Activated CD4-positive, alpha-beta T cell treated with anti-CD3 and anti-CD28 coated beads for 36 hours (primary cell): Measurements from ENCODE around the gene LRRC3. TPM values are rescaled to one million over a fixed set of nuclear protein-coding genes. Genes with fewer than 3 reads are reported as not detected.
A peak's percentile ranks its signal among the peaks of the same experiment; 100 is the strongest.

Experiments
- ATAC-seq: fragments of 200-7000 bp; cut with Tn5 transposase; one replicate; pipeline ENCODE4 v1.10.0; 2021; ENCODE audit warnings: mild to moderate bottlenecking, moderate library complexity
- CTCF ChIA-PET: fragments of 350-600 bp; sonication (Branson Sonifier 250); formaldehyde crosslinking; loops from one replicate; lab custom pipeline; 2021; ENCODE audit warnings: antibody characterized with exemption; lab: Charles Lee
- POLR2A ChIA-PET: fragments of 350-600 bp; sonication (Branson Sonifier 250); formaldehyde crosslinking; loops from one replicate; lab custom pipeline; 2021; ENCODE audit warnings: antibody characterized with exemption, inconsistent platforms; lab: Charles Lee
- DNase-seq: peaks from one replicate; pipeline ENCODE4 v3.0.0-alpha.2; 2020
- H3K27ac Mint-ChIP-seq: one replicate; pipeline ENCODE4 v1.8.0; 2021; ENCODE audit warnings: mixed read lengths
- H3K27me3 Mint-ChIP-seq: one replicate; pipeline ENCODE4 v1.8.0; 2021; ENCODE audit warnings: mixed read lengths
- H3K36me3 Mint-ChIP-seq: one replicate; pipeline ENCODE4 v1.8.0; 2021; ENCODE audit warnings: low read depth, mixed read lengths
- H3K4me1 Mint-ChIP-seq: one replicate; pipeline ENCODE4 v1.8.0; 2021; ENCODE audit warnings: mixed read lengths
- H3K4me3 Mint-ChIP-seq: one replicate; pipeline ENCODE4 v1.8.0; 2021; ENCODE audit warnings: mild to moderate bottlenecking, moderate library complexity, mixed read lengths
- H3K9me3 Mint-ChIP-seq: one replicate; pipeline ENCODE4 v1.8.0; 2021; ENCODE audit warnings: low read depth, mixed read lengths
- intact Hi-C, 2 experiments: fragments of 100-400 bp; cut with DNase I in 1 of 2; cut with micrococcal nuclease in 1 of 2; formaldehyde crosslinking; loops; one replicate each; pipeline versions ENCODE4 v1.14.2 to v1.15.1; 2022 to 2024; cut with DNase I, micrococcal nuclease
- total RNA-seq, 2 experiments: library from RNA; stranded (reverse); gene quantifications; one replicate each; pipeline ENCODE4 v1.2.3, GENCODE V29; 2021

Gene LRRC3
- total RNA-seq, 2 experiments from 2014 or later = 2.7 to 2.9 TPM

DNA sequence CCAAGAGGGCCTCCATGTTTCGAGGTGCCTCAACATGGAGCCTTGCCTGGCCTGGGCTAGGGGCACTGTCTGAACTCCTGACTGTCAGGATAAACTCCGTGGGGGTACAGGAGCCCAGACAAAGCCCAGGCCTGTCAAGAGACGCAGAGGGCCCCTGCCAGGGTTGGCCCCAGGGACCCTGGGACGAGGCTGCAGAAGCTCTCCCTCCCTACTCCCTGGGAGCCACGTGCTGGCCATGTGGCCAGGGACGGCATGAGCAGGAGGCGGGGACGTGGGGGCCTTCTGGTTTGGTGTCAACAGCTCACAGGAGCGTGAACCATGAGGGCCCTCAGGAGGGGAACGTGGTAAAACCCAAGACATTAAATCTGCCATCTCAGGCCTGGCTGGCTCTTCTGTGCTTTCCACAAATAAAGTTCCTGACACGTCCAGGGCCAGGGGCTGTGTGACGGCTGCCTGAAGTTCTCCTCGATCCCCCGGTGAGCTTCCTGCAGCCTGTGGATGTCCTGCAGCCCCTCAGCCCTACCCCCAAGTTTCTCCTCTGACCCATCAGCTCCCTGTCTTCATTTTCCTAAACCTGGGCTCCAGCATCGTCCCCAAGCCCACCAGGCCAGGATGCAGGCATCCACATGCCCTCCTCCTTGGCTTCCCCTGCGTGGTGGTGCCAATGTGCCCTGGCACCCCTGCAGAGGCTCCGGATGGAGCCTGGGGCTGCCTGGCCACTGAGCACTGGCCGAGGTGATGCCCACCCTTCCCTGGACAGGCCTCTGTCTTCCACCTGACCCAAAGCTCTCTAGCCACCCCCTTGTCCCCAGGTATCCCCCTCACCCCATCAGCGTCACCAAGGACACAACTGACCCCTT, 12.8 kb upstream of the LRRC3 start:
- no peak for ATAC-seq
- no peaks in the 10 kb centered on the region for H3K36me3 Mint-ChIP-seq
- CTCF ChIA-PET = interaction anchor here (0.6 to 0.7 kb wide), 2 partner anchors 347 to 1274 kb away, joined by 3 read pairs; no protein-coding TSS in a partner anchor
- no peak overlapping the region for H3K4me3 Mint-ChIP-seq
- no peak overlapping the region for H3K27ac Mint-ChIP-seq
- no peaks in the 10 kb centered on the region for H3K4me1 Mint-ChIP-seq
- intact Hi-C loops = no loop called here
- POLR2A ChIA-PET = no interaction called here
- H3K27me3 Mint-ChIP-seq = peaks cover 3% of the 10 kb centered on the region
- no peak for DNase-seq
- no peaks in the 10 kb centered on the region for H3K9me3 Mint-ChIP-seq

DNA sequence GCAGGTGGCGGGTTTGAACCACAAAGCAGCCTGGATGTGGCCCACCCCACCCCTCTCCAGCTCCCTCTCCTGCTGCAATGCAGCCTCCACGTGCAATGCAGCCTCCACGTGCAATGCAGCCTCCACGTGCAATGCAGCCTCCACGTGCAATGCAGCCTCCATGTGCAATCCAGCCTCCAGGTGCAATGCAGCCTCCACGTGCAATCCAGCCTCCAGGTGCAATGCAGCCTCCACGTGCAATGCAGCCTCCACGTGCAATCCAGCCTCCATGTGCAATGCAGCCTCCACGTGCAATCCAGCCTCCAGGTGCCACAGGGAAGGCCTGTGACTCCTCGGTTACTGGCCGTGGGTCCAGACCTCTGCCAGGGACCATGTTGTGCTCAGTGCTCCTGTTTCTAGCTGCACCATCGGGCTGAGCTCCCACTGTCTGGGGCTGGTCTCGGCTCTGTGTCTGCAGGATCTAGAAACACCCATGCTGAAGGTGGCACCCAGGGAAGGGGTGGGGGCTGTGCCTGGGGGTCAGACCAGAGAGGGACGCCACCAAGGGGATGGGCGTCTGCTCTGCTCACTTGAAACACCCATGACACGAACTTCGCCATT, 11.9 kb upstream of the LRRC3 start:
- intact Hi-C loops = no loop called here
- CTCF ChIA-PET = interaction anchor here (0.7 kb wide), 1 partner anchor 499 kb away, joined by 3 read pairs; no protein-coding TSS in a partner anchor
- no peak overlapping the region for H3K27ac Mint-ChIP-seq

DNA sequence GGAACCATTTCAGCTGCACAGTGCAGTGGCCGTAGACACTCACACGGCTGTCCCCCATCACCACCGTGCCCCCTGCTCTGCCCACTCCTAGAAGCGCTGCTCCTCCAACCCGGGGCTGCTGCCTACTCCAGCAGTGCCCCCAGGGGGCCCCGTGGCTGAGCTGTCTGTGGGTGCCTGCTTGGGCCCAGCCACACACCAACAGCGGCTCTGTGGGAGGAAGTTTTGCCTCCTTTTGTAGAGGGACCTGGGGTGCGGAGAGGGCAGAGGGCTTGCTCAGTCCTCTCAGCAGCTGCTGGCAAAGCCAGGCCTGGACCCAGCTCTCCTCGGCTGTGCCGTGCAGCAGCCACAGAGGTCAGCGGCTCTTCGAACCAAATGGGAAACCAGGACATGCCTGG, 11.4 kb upstream of the LRRC3 start:
- CTCF ChIA-PET = interaction anchor here (0.7 kb wide), 1 partner anchor 499 kb away, joined by 3 read pairs; no protein-coding TSS in a partner anchor

More for the DNA sequence above, 11.9 kb upstream of the LRRC3 start:
- Mint-ChIP-seq H3K4me3 (no peak overlapping the region), H3K9me3 (no peaks in the 10 kb centered on the region), H3K36me3 (no peaks in the 10 kb centered on the region), H3K4me1 (no peaks in the 10 kb centered on the region), H3K27me3 (peaks cover 3% of the 10 kb centered on the region)
- POLR2A ChIA-PET = no interaction called here
- no peak for DNase-seq
- no peak for ATAC-seq

DNA sequence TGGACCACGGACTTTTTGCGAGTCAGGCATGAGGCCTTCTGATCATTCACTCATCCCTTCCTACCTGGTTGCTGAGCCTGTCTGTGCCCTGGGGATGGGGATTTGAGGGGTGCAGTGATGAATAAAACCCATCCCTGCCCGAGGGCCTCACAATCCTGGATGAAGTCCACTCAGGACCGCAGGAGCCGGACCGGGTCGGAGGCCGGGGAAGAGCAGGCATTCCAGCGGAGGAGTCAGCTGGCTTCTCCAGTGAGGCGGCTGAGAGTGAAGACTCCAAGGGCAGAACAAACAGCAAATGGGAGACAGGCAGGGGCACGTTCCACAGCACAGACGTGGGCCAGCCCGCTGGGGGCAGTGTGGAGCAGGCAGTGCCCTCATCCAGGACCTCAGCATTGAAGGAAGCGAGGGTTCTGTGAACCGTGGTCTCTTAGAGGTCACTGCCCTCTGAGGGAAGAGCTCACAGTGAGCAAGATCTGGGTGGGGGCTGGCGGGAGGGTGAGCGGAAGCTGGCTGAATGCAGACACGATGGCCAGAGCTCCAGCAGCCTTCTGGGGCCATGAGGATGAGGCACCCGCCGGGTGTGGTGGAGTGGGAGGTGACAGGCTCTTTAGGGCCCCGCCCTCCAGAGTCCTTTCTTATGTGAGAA, 10.9 kb upstream of the LRRC3 start:
- ATAC-seq = peak; percentile 51
- no peaks in the 10 kb centered on the region for H3K4me1 Mint-ChIP-seq
- CTCF ChIA-PET = no interaction called here
- intact Hi-C loops = no loop called here
- H3K4me3 Mint-ChIP-seq = no peak overlapping the region
- peaks cover 3% of the 10 kb centered on the region for H3K27me3 Mint-ChIP-seq
- POLR2A ChIA-PET = no interaction called here
- H3K9me3 Mint-ChIP-seq = no peaks in the 10 kb centered on the region
- peak; percentile 36 for DNase-seq
- no peaks in the 10 kb centered on the region for H3K36me3 Mint-ChIP-seq
- H3K27ac Mint-ChIP-seq = no peak overlapping the region

More for the DNA sequence above, 11.4 kb upstream of the LRRC3 start:
- H3K36me3 Mint-ChIP-seq = no peaks in the 10 kb centered on the region
- H3K27me3 Mint-ChIP-seq = peaks cover 3% of the 10 kb centered on the region
- intact Hi-C loops = no loop called here
- ATAC-seq (no peak), DNase-seq (no peak)
- H3K4me1 Mint-ChIP-seq = no peaks in the 10 kb centered on the region
- H3K9me3 Mint-ChIP-seq = no peaks in the 10 kb centered on the region
- no peak overlapping the region for H3K4me3 Mint-ChIP-seq
- H3K27ac Mint-ChIP-seq = no peak overlapping the region
- POLR2A ChIA-PET = no interaction called here

DNA sequence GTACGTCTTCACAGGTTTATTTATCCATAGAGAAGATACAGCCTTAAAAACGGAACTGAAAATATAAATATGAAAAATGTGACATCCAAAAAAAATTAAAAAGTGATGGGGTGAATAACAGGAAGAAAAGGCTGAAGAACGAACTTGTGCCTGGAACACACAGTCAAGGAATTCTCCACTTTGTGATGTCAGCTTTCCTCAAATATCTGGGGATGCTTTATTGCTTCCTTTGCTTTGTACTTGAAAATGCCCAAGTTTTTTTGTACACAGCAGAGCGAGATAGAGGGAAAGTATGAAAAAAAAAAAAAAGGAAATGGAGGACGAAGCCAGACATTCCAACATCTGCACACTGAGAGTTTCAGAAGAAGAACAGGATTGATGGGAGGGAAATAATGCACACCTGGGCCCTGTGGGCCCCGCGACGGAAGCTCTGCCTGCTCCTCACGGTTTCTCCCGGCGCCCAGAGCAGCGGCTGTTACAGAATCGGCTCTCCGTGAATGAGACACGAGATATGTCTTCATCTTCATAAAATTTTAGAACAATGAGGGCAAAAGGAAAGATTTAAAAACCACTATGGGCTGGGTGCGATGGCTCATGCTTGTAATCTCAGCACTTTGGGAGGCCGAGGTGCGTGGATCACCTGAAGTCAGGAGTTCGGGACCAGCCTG, 10.0 kb upstream of the LRRC3 start:
- POLR2A ChIA-PET = no interaction called here

DNA sequence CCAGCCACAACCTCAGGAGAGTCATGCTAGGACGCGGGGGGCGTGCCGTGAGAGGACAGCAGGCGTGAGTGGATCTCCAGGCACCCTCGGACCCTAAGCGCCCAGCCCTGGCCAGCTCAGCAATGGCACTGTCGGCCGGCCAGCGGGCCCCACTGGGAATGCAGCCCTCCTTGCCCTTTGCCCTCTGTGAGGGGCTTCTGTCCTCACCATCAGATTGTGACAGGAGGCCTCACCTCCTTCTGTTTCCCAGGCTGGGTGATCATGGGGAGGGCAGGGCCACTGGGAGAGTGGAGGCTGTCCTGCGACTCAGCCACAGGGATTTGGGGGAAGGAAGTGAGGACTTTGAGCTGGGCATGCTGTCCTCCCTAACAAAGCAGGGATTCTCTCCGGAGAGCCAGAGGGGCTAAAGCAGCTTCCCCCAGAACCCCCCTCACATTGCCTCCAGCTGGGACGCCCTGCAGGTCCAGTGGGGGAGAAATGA, 6.6 kb upstream of the LRRC3 start:
- Mint-ChIP-seq H3K4me3 (no peak overlapping the region), H3K27ac (no peak overlapping the region), H3K36me3 (no peaks in the 10 kb centered on the region), H3K9me3 (peaks cover 4% of the 10 kb centered on the region), H3K27me3 (peaks cover 11% of the 10 kb centered on the region), H3K4me1 (no peaks in the 10 kb centered on the region)
- ATAC-seq (no peak), DNase-seq (no peak)
- POLR2A ChIA-PET = no interaction called here
- CTCF ChIA-PET = no interaction called here
- intact Hi-C loops = no loop called here

More for the DNA sequence above, 10.0 kb upstream of the LRRC3 start:
- Mint-ChIP-seq H3K27me3 (peaks cover 3% of the 10 kb centered on the region), H3K4me3 (no peak overlapping the region), H3K27ac (no peak overlapping the region), H3K4me1 (no peaks in the 10 kb centered on the region), H3K36me3 (no peaks in the 10 kb centered on the region), H3K9me3 (no peaks in the 10 kb centered on the region)
- CTCF ChIA-PET = no interaction called here
- ATAC-seq (no peak), DNase-seq (no peak)
- intact Hi-C loops = no loop called here

DNA sequence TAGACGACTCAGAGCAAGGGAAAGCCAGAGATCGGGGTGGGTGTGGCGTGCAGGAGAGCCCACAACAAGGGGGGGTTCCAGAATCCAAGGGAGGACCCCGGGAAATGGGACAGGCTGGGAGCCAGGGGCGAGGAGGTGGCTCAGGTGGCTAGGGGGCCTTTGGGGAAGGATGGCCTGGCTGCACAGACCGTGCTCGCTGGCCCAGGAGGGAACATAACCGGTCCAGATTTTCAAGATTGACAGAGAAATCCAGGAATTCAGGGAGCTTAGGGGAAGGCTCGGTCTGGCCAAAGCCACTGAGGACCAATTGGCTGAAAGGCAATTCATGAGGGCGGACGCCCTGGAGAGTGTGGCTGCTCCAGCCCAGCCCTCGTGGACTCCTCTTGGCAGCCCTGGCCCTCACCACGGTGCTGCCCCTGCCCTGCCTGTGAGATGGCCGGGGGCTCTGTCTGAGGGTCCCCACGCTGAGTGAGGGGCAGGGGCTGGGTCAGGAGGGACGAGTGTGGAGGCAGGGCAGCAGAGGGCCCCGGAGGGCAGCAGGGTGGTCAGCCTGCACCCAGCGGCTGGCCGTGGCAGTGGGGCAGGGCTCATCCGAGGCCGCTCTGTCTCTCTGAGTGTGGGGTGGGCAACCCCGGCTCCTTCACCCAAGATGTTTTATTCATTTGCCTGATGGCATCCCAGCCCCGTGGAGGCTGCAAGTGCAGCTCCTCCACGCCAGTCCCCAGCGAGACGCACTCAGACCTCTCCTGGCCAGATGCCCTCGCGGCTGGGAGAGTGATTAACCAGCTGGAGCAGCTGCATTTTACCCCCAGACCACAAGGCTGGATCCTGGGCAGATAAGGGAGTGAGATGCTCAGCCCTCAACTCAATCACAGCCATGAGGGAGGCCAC, 5.6 kb upstream of the LRRC3 start:
- ATAC-seq = no peak

DNA sequence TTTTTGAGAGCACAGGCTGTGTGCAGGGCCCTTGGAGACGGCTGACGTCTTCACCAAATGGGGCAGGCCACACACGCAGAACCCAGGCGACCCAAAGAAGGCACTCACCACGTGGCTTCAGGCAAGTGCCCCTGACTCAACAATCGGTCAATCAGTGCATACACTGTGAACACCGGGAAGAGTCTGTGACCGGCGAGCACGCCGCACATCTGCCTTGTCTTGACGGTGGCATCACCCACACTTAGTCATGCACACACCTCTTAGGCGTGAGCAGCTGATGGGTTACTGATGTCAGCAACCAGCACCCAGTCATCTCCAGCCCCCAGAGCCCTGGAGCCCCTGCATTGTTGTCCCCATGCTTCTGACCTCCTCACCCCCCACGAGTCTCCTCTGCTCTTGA, 4.9 kb upstream of the LRRC3 start:
- intact Hi-C loops = no loop called here
- CTCF ChIA-PET = no interaction called here

More for the DNA sequence above, 5.6 kb upstream of the LRRC3 start:
- CTCF ChIA-PET = interaction anchor here (0.6 kb wide), 1 partner anchor 176 kb away, joined by 3 read pairs; no protein-coding TSS in a partner anchor
- DNase-seq = no peak
- intact Hi-C loops = no loop called here
- H3K36me3 Mint-ChIP-seq = no peaks in the 10 kb centered on the region
- peaks cover 18% of the 10 kb centered on the region for H3K27me3 Mint-ChIP-seq
- H3K4me1 Mint-ChIP-seq = no peaks in the 10 kb centered on the region
- POLR2A ChIA-PET = no interaction called here
- no peak overlapping the region for H3K27ac Mint-ChIP-seq
- H3K9me3 Mint-ChIP-seq = peaks cover 10% of the 10 kb centered on the region
- H3K4me3 Mint-ChIP-seq = no peak overlapping the region

DNA sequence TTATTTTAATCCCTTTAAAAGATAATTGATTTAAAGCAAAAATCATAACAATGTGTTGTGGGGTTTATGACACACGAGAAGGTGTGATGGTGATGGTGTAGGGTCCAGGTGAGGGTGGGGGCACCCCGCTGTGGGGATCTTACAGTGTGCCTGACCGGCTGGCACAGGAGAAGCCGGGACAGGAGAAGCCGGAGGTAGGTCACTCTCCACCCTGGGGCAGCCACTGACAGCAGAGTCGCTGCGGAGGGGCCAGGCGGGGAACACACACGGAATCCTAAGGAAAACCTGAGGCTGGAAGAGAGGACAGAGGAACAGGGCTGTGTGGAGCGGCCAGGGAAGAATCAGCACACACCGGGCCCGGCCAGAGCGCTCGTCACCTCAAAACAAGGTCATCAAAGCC, 4.3 kb upstream of the LRRC3 start:
- intact Hi-C loops = no loop called here
- H3K36me3 Mint-ChIP-seq = no peaks in the 10 kb centered on the region
- CTCF ChIA-PET = no interaction called here
- H3K27ac Mint-ChIP-seq = no peak overlapping the region
- no peak overlapping the region for H3K4me3 Mint-ChIP-seq
- ATAC-seq = no peak
- POLR2A ChIA-PET = no interaction called here
- H3K4me1 Mint-ChIP-seq = no peaks in the 10 kb centered on the region
- H3K9me3 Mint-ChIP-seq = peaks cover 10% of the 10 kb centered on the region
- H3K27me3 Mint-ChIP-seq = peaks cover 18% of the 10 kb centered on the region
- DNase-seq = no peak

More for the DNA sequence above, 4.9 kb upstream of the LRRC3 start:
- H3K27me3 Mint-ChIP-seq = peaks cover 18% of the 10 kb centered on the region
- no peak overlapping the region for H3K4me3 Mint-ChIP-seq
- DNase-seq (no peak), ATAC-seq (no peak)
- POLR2A ChIA-PET = no interaction called here
- H3K4me1 Mint-ChIP-seq = no peaks in the 10 kb centered on the region
- H3K9me3 Mint-ChIP-seq = peaks cover 10% of the 10 kb centered on the region
- no peaks in the 10 kb centered on the region for H3K36me3 Mint-ChIP-seq
- H3K27ac Mint-ChIP-seq = no peak overlapping the region

DNA sequence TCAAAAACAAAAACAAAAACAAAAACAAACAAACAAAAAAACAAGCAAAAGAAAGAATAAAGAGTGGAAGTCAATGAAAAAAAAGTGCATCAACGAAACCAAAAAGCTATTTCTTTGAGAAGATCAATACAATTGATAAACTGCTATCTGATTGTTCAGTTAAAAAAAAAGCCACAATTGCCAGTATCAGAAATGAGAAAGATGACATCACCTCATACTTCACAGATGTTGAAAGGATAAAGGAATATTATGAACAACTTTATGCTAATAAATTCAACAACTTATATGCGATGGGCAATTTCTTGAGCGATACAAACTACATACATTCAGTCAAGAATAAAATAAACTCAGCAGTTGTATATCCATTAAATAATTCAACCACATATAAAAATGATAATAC, 2.2 kb upstream of the LRRC3 start:
- no peak for DNase-seq
- intact Hi-C loops = no loop called here
- Mint-ChIP-seq H3K36me3 (no peaks in the 10 kb centered on the region), H3K9me3 (peaks cover 10% of the 10 kb centered on the region), H3K4me3 (no peak overlapping the region), H3K27me3 (peaks cover 15% of the 10 kb centered on the region), H3K27ac (no peak overlapping the region), H3K4me1 (no peaks in the 10 kb centered on the region)
- CTCF ChIA-PET = interaction anchor here (1.2 kb wide), 1 partner anchor 115 kb away, joined by 3 read pairs; no protein-coding TSS in a partner anchor
- ATAC-seq = no peak
- POLR2A ChIA-PET = interaction anchor here (0.7 kb wide), 1 partner anchor 699 kb away, joined by 3 read pairs; no protein-coding TSS in a partner anchor
